MCF 10A (cell line): ENCODE data around the gene TNF. TPM values are rescaled to one million over a fixed set of nuclear protein-coding genes. Genes with fewer than 3 reads are reported as not detected.

ENCODE experiments used
- BruUV-seq: library from RNA; stranded (reverse); fragments of 400-500 nt; replicated peaks from 2 replicates; lab custom pipeline; 2021; lab: Mats Ljungman, UMichigan
- CTCF ChIA-PET: fragments of 300-600 bp; sonication (Branson Sonifier 250); formaldehyde crosslinking; extraction: SDS; loops from one replicate; lab custom pipeline; 2021; ENCODE audit warnings: antibody characterized with exemption, inconsistent platforms; lab: Yijun Ruan, JAX
- POLR2A ChIA-PET: fragments of 300-600, 350-650 bp; sonication (Branson Sonifier 250); formaldehyde crosslinking; extraction: SDS; loops from one replicate; lab custom pipeline; 2020; ENCODE audit warnings: antibody characterized with exemption, inconsistent platforms; lab: Yijun Ruan, JAX
- DNase-seq: peaks from one replicate; pipeline ENCODE4 v3.0.0-alpha.2; 2018; ENCODE audit not compliant: unreplicated experiment
- H3K27ac Mint-ChIP-seq: one replicate; pipeline ENCODE4 v1.8.0; 2022; ENCODE audit warnings: mild to moderate bottlenecking, low read depth, mixed read lengths; ENCODE audit not compliant: unreplicated experiment
- H3K27me3 Mint-ChIP-seq: one replicate; pipeline ENCODE4 v1.8.0; 2022; ENCODE audit warnings: mixed read lengths; ENCODE audit not compliant: insufficient read depth, unreplicated experiment
- H3K36me3 Mint-ChIP-seq: one replicate; pipeline ENCODE4 v1.8.0; 2022; ENCODE audit warnings: mild to moderate bottlenecking, moderate library complexity, mixed read lengths; ENCODE audit not compliant: insufficient read depth, unreplicated experiment
- H3K4me1 Mint-ChIP-seq: one replicate; pipeline ENCODE4 v1.8.0; 2022; ENCODE audit warnings: mixed read lengths; ENCODE audit not compliant: insufficient read depth, unreplicated experiment
- H3K4me3 Mint-ChIP-seq: one replicate; pipeline ENCODE4 v1.8.0; 2022; ENCODE audit warnings: mild to moderate bottlenecking, moderate library complexity, mixed read lengths; ENCODE audit not compliant: unreplicated experiment
- H3K9me3 Mint-ChIP-seq: one replicate; pipeline ENCODE4 v1.8.0; 2022; ENCODE audit warnings: mixed read lengths; ENCODE audit not compliant: unreplicated experiment
- intact Hi-C: fragments of 100-400 bp; cut with micrococcal nuclease; formaldehyde crosslinking; loops from 2 replicates; pipeline ENCODE4 v1.14.1; 2022
- total RNA-seq: library from RNA; stranded (reverse); gene quantifications from 2 replicates; pipeline ENCODE4 v1.2.3, GENCODE V29; 2022
- TF ChIP-seq, protein P1 (sequence below): fragments of 200-600 bp; IDR thresholded peaks from one replicate; pipeline ENCODE4 v1.8.0; 2022; ENCODE audit warnings: antibody characterized with exemption, mild to moderate bottlenecking; ENCODE audit not compliant: unreplicated experiment

The TNF gene
- total RNA-seq, 1 experiment from 2014 or later: not detected

DNA sequence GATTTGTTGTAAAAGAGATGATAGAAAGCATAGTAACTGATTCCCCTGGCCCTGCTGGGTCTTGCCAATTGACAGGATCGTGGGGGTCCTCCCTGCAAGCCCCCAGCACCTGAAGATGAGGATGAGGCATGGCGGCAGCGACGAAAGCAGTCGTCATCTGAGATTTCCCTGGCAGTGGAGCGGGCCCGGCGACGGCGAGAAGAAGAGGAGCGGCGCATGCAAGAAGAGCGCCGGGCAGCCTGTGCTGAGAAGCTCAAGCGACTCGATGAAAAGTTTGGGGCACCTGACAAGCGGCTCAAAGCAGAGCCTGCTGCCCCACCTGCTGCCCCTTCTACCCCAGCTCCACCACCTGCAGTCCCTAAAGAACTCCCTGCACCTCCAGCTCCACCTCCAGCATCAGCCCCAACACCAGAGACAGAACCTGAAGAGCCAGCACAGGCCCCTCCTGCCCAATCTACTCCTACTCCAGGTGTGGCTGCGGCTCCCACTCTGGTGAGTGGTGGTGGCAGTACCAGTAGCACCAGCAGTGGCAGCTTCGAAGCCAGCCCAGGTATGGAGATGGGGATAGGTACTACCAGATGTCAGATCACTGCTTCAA is 52.4 kb downstream of the TNF start:
- H3K27me3 Mint-ChIP-seq: no peaks in the 10 kb centered on the region
- H3K27ac Mint-ChIP-seq: peak overlapping the region; percentile 60
- ChIA-PET POLR2A (interaction anchor here (1.0 to 8.0 kb wide), 2 partner anchors 11 to 24 kb away, joined by 4 to 50 read pairs; partner anchors contain the start of gene BAG6), CTCF (interaction anchor here (0.7 to 0.9 kb wide), 2 partner anchors 13 to 49 kb away, joined by 3 read pairs; no protein-coding TSS in a partner anchor)
- no TSS peak for BruUV-seq
- DNase-seq: no peak
- H3K9me3 Mint-ChIP-seq: no peaks in the 10 kb centered on the region
- H3K36me3 Mint-ChIP-seq: peaks cover 100% of the 10 kb centered on the region
- TF ChIP-seq, protein P1, sequence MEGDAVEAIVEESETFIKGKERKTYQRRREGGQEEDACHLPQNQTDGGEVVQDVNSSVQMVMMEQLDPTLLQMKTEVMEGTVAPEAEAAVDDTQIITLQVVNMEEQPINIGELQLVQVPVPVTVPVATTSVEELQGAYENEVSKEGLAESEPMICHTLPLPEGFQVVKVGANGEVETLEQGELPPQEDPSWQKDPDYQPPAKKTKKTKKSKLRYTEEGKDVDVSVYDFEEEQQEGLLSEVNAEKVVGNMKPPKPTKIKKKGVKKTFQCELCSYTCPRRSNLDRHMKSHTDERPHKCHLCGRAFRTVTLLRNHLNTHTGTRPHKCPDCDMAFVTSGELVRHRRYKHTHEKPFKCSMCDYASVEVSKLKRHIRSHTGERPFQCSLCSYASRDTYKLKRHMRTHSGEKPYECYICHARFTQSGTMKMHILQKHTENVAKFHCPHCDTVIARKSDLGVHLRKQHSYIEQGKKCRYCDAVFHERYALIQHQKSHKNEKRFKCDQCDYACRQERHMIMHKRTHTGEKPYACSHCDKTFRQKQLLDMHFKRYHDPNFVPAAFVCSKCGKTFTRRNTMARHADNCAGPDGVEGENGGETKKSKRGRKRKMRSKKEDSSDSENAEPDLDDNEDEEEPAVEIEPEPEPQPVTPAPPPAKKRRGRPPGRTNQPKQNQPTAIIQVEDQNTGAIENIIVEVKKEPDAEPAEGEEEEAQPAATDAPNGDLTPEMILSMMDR: no peak
- intact Hi-C loops: no loop called here
- no peak overlapping the region for H3K4me3 Mint-ChIP-seq
- H3K4me1 Mint-ChIP-seq: peaks cover 2% of the 10 kb centered on the region

Other genes with a start within 250 kb of the TNF start
- 87.4 and 180 TPM in 2 replicates for gene HLA-B, start 218.4 kb upstream of the TNF start, total RNA-seq
- 17.9 and 18.0 TPM in 2 replicates for gene MICA, start 172.0 kb upstream of the TNF start, total RNA-seq
- gene MICB, start 77.4 kb upstream of the TNF start, total RNA-seq: 4.3 and 7.6 TPM in 2 replicates
- gene MCCD1, start 46.6 kb upstream of the TNF start, total RNA-seq: not detected in 2 replicates
- 551 and 565 TPM in 2 replicates for gene DDX39B, start 33.6 kb upstream of the TNF start, total RNA-seq
- 1.2 and 2.4 TPM in 2 replicates for gene ATP6V1G2, start 29.0 kb upstream of the TNF start, total RNA-seq
- gene NFKBIL1, start 28.0 kb upstream of the TNF start, total RNA-seq: 25.2 and 30.3 TPM in 2 replicates
- not detected in 2 replicates for gene LTA, start 3.3 kb upstream of the TNF start, total RNA-seq
- gene LTB, start 6.9 kb downstream of the TNF start, total RNA-seq: 0.37 TPM in 1 of 2 replicates, not detected in the other
- gene LST1, start 10.7 kb downstream of the TNF start, total RNA-seq: not detected in 2 replicates
- gene NCR3, start 17.4 kb downstream of the TNF start, total RNA-seq: not detected in 2 replicates
- gene AIF1, start 39.7 kb downstream of the TNF start, total RNA-seq: not detected in 2 replicates
- gene PRRC2A, start 45.1 kb downstream of the TNF start, total RNA-seq: 247 and 266 TPM in 2 replicates
- 290 and 291 TPM in 2 replicates for gene BAG6, start 77.1 kb downstream of the TNF start, total RNA-seq
- 5.0 and 5.2 TPM in 2 replicates for gene APOM, start 80.3 kb downstream of the TNF start, total RNA-seq
- gene C6orf47, start 85.2 kb downstream of the TNF start, total RNA-seq: 15.5 and 16.6 TPM in 2 replicates
- gene GPANK1, start 89.4 kb downstream of the TNF start, total RNA-seq: 13.0 and 13.6 TPM in 2 replicates
- 197 and 209 TPM in 2 replicates for gene CSNK2B, start 90.5 kb downstream of the TNF start, total RNA-seq
- 14.4 and 16.0 TPM in 2 replicates for gene LY6G5B, start 94.4 kb downstream of the TNF start, total RNA-seq
- 0.64 and 1.4 TPM in 2 replicates for gene LY6G5C, start 105.5 kb downstream of the TNF start, total RNA-seq
- 32.1 and 42.7 TPM in 2 replicates for gene ABHD16A, start 127.8 kb downstream of the TNF start, total RNA-seq
- gene LY6G6F, start 131.3 kb downstream of the TNF start, total RNA-seq: not detected in 2 replicates
- not detected in 2 replicates for gene LY6G6D, start 139.8 kb downstream of the TNF start, total RNA-seq
- gene LY6G6C, start 146.2 kb downstream of the TNF start, total RNA-seq: 0.32 TPM in 1 of 2 replicates, not detected in the other
- not detected in 2 replicates for gene MPIG6B, start 147.8 kb downstream of the TNF start, total RNA-seq
- gene DDAH2, start 153.7 kb downstream of the TNF start, total RNA-seq: 8.5 and 13.5 TPM in 2 replicates
- 511 and 632 TPM in 2 replicates for gene CLIC1, start 161.0 kb downstream of the TNF start, total RNA-seq
- gene MSH5, start 164.4 kb downstream of the TNF start, total RNA-seq: 36.6 and 43.1 TPM in 2 replicates
- gene SAPCD1, start 187.1 kb downstream of the TNF start, total RNA-seq: 4.3 and 5.1 TPM in 2 replicates
- 2.0 and 3.1 TPM in 2 replicates for gene VWA7, start 201.8 kb downstream of the TNF start, total RNA-seq
- gene VARS1, start 220.2 kb downstream of the TNF start, total RNA-seq: 133 and 200 TPM in 2 replicates
- 36.9 and 47.4 TPM in 2 replicates for gene LSM2, start 231.4 kb downstream of the TNF start, total RNA-seq
- gene HSPA1L, start 239.7 kb downstream of the TNF start, total RNA-seq: 0.35 and 0.79 TPM in 2 replicates
- 20.3 and 34.0 TPM in 2 replicates for gene HSPA1A, start 240.0 kb downstream of the TNF start, total RNA-seq